SK-N-SH (cell line): ENCODE measurements around the gene INAFM2. TPM values are rescaled to one million over a fixed set of nuclear protein-coding genes. Genes with fewer than 3 reads are reported as not detected.

Experiments used
- CTCF ChIA-PET: fragments of 300-600, 350-600 bp; formaldehyde crosslinking; extraction: SDS; loops from one replicate; lab custom pipeline; 2021; lab: Yijun Ruan, JAX
- POLR2A ChIA-PET: fragments of 350-600 bp; sonication (Branson Sonifier 250); formaldehyde crosslinking; extraction: SDS; loops from one replicate; lab custom pipeline; 2020; ENCODE audit warnings: antibody characterized with exemption, inconsistent platforms; lab: Yijun Ruan, JAX
- DNase-seq: peaks from one replicate; pipeline ENCODE4 v3.0.0; 2012
- H2AFZ ChIP-seq: fragments of 200-600 bp; sonication (generic); 2 replicates; pipeline ENCODE4 v1.8.1; 2016; ENCODE audit warnings: antibody characterized with exemption, mild to moderate bottlenecking, low read depth
- H3F3A ChIP-seq: fragments of 200-600 bp; sonication (generic); replicated peaks from 2 replicates; pipeline ENCODE3; 2016; ENCODE audit warnings: antibody characterized with exemption, mild to moderate bottlenecking; ENCODE audit not compliant: insufficient read depth
- H3K27ac ChIP-seq, 2 experiments: fragments of 200-500 bp in 1 of 2; fragments of 200-600 bp in 1 of 2; sonication (Bioruptor generic) in 1 of 2; sonication (generic), shearing (Covaris generic) in 1 of 2; 2 replicates each; pipeline versions ENCODE4 v1.5.1 to v1.6.1; 2014 to 2016; ENCODE audit warnings: low read depth in 2 of 2, inconsistent platforms in 1 of 2, low read length in 1 of 2, mild to moderate bottlenecking in 1 of 2, mixed read lengths in 1 of 2
- H3K27me3 ChIP-seq: fragments of 200-600 bp; sonication (generic), shearing (Covaris generic); 2 replicates; pipeline ENCODE4 v1.6.1; 2016; ENCODE audit warnings: mixed run types; ENCODE audit not compliant: insufficient read depth
- H3K36me3 ChIP-seq, 2 experiments: fragments of 200-500 bp in 1 of 2; fragments of 200-600 bp in 1 of 2; sonication (Bioruptor generic) in 1 of 2; sonication (generic) in 1 of 2; replicated peaks in 1 of 2; 2 replicates each; pipeline versions ENCODE3 to v1.5.1; 2014 to 2016; ENCODE audit warnings: low read length in 1 of 2, mild to moderate bottlenecking in 1 of 2; ENCODE audit not compliant: insufficient read depth in 2 of 2, control insufficient read depth in 1 of 2
- H3K4me1 ChIP-seq, 2 experiments: fragments of 200-500 bp in 1 of 2; fragments of 200-600 bp in 1 of 2; sonication (Bioruptor generic) in 1 of 2; sonication (generic), shearing (Covaris generic) in 1 of 2; 2 replicates each; pipeline versions ENCODE4 v1.5.1 to v1.6.1; 2014 to 2016; ENCODE audit warnings: low read depth in 1 of 2, low read length in 1 of 2, mixed run types in 1 of 2; ENCODE audit not compliant: insufficient read depth in 2 of 2, control insufficient read depth in 1 of 2
- H3K4me2 ChIP-seq: fragments of 200-600 bp; sonication (generic), shearing (Covaris generic); 2 replicates; pipeline ENCODE4 v1.6.1; 2017; ENCODE audit warnings: mixed run types
- H3K4me3 ChIP-seq, 2 experiments: fragments of 200-500 bp in 1 of 2; fragments of 200-600 bp in 1 of 2; sonication (Bioruptor generic) in 1 of 2; sonication (generic), shearing (Covaris generic) in 1 of 2; 2 replicates each; pipeline versions ENCODE4 v1.5.1 to v1.8.1; 2014 to 2016; ENCODE audit warnings: low read depth in 2 of 2, inconsistent platforms in 1 of 2, low read length in 1 of 2, mild to moderate bottlenecking in 1 of 2, mixed read lengths in 1 of 2, moderate library complexity in 1 of 2
- H3K79me2 ChIP-seq: fragments of 200-600 bp; sonication (generic); 2 replicates; pipeline ENCODE4 v1.8.1; 2017; ENCODE audit warnings: mild to moderate bottlenecking; ENCODE audit not compliant: insufficient read depth
- H3K9ac ChIP-seq: fragments of 200-600 bp; sonication (generic); 2 replicates; pipeline ENCODE4 v1.6.1; 2017; ENCODE audit warnings: mixed run types
- H3K9me2 ChIP-seq: fragments of 200-600 bp; sonication (generic); 2 replicates; pipeline ENCODE4 v1.6.1; 2017; ENCODE audit warnings: mixed run types
- H3K9me3 ChIP-seq: fragments of 200-600 bp; sonication (generic); 2 replicates; pipeline ENCODE4 v1.6.1; 2017; ENCODE audit warnings: mixed run types, mild to moderate bottlenecking, moderate library complexity
- H4K20me1 ChIP-seq: fragments of 200-600 bp; sonication (generic); 2 replicates; pipeline ENCODE4 v1.6.1; 2017; ENCODE audit warnings: mild to moderate bottlenecking, mixed run types; ENCODE audit not compliant: insufficient read depth
- CHD2 ChIP-seq: fragments of 150-350 bp; IDR thresholded peaks from 2 replicates; pipeline ENCODE4 v1.6.1; 2018; ENCODE audit warnings: low read length; ENCODE audit not compliant: partially characterized antibody
- ELF1 ChIP-seq: IDR thresholded peaks from 2 replicates; pipeline ENCODE4 v1.4.0; 2012
- EP300 ChIP-seq, 2 experiments: IDR thresholded peaks; 2 replicates each; pipeline versions ENCODE4 v1.4.0 to v1.6.1; 2012; ENCODE audit warnings: borderline replicate concordance in 1 of 2, low read depth in 1 of 2, low read length in 1 of 2
- EZH2phosphoT487 ChIP-seq: fragments of 200-600 bp; sonication (generic); IDR thresholded peaks from 2 replicates; pipeline ENCODE4 v1.6.1; 2017; ENCODE audit warnings: low read depth, mixed run types, mild to moderate bottlenecking, antibody characterized with exemption, moderate library complexity, borderline replicate concordance
- GABPA ChIP-seq: IDR thresholded peaks from 2 replicates; pipeline ENCODE4 v1.4.0; 2012; ENCODE audit warnings: low read depth, mild to moderate bottlenecking
- GATA2 ChIP-seq: sonication (generic); formaldehyde crosslinking; IDR thresholded peaks from 2 replicates; pipeline ENCODE4 v1.5.0; 2020; ENCODE audit warnings: mild to moderate bottlenecking, missing genetic modification reagents
- MEF2A ChIP-seq: IDR thresholded peaks from 2 replicates; pipeline ENCODE4 v1.4.0; 2012; ENCODE audit warnings: low read depth, borderline replicate concordance
- RAD21 ChIP-seq: IDR thresholded peaks from 2 replicates; pipeline ENCODE4 v1.6.1; 2012; ENCODE audit warnings: mild to moderate bottlenecking, low read length
- RCOR1 ChIP-seq: fragments of 150-350 bp; IDR thresholded peaks from 2 replicates; pipeline ENCODE4 v1.6.1; 2017; ENCODE audit warnings: antibody characterized with exemption, low read length
- RFX5 ChIP-seq: IDR thresholded peaks from 2 replicates; pipeline ENCODE4 v1.6.1; 2012; ENCODE audit warnings: mild to moderate bottlenecking, improper control_type of control experiment, low read length
- RXRA ChIP-seq: IDR thresholded peaks from 2 replicates; pipeline ENCODE4 v1.4.0; 2012; ENCODE audit warnings: low read depth, mild to moderate bottlenecking, borderline replicate concordance
- TAF1 ChIP-seq: IDR thresholded peaks from 2 replicates; pipeline ENCODE4 v1.6.1; 2012; ENCODE audit warnings: low read depth, mild to moderate bottlenecking, low read length, moderate library complexity, borderline replicate concordance
- WGBS: methylation state at CpG from one replicate; pipeline ENCODE4 v1.1.6; 2017; ENCODE audit warnings: low lambda C conversion rate; 5-methylcytosine and 5-hydroxymethylcytosine counted together
- polyA plus RNA-seq, 3 experiments: library from polyadenylated mRNA; depleted of rRNA; stranded (reverse); fragments of >200 nt; gene quantifications; 2 replicates each; pipeline ENCODE4 v1.2.3, GENCODE V29; 2012
- TF ChIP-seq, protein P1 (sequence below): IDR thresholded peaks from 2 replicates; pipeline ENCODE4 v1.6.1; 2012; ENCODE audit warnings: mild to moderate bottlenecking, low read depth, low read length, moderate library complexity
- TF ChIP-seq, protein P2 (sequence below): fragments of 150-350 bp; IDR thresholded peaks from 2 replicates; pipeline ENCODE4 v1.6.1; 2016; ENCODE audit warnings: mild to moderate bottlenecking, low read depth, low read length
- TF ChIP-seq, protein P3 (sequence below): IDR thresholded peaks from 2 replicates; pipeline ENCODE4 v1.4.0; 2012; ENCODE audit warnings: low read depth, borderline replicate concordance
- TF ChIP-seq, protein P4 (sequence below): IDR thresholded peaks from 2 replicates; pipeline ENCODE4 v1.4.0; 2012; ENCODE audit warnings: low read depth
- TF ChIP-seq, protein P5 (sequence below): IDR thresholded peaks from 2 replicates; pipeline ENCODE4; 2012

The INAFM2 gene
- polyA plus RNA-seq, 1 of the 3 experiments (the other 2 are of a cell fraction) = 7.8 TPM

DNA sequence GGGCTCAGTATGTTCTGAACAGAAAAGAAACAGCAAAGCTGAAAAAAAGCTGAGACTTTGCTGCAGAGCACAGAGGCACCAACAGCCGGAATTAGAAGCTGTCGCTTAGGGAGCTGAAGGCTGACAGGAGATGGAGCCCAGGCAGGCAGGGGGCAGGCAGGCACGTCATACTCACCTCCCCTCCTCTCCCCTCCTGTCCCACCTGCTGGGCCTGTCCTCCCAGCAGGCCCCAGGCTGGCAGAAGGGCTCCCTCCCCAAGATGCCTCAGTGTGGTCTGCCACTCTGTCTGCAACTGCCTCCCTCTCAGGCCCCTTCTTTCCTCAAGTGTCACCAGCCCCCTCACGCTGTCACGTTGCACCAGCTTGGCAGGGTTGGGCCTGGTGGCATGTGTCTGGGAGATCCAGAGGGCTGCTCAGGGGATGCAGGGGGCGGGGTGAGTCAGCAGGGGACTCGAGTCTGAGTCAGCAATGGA, 37.4 kb upstream of the INAFM2 start:
- H3K36me3 ChIP-seq = no peaks in the 10 kb centered on the region
- ChIA-PET CTCF (interaction anchor here (0.6 to 66.3 kb wide), 6 partner anchors 9 to 69 kb away, joined by 3 to 2194 read pairs (median 6); partner anchors contain the start of genes CCDC9B, DISP2, INAFM2 and PHGR1), POLR2A (interaction anchor here (1.5 kb wide), 1 partner anchor 15 kb away, joined by 5 read pairs; no protein-coding TSS in a partner anchor)
- DNase-seq = no peak
- no peak overlapping the region for H2AFZ ChIP-seq
- no peak for TF ChIP-seq RCOR1
- TF ChIP-seq RAD21 = no peak
- TF ChIP-seq, protein P1, sequence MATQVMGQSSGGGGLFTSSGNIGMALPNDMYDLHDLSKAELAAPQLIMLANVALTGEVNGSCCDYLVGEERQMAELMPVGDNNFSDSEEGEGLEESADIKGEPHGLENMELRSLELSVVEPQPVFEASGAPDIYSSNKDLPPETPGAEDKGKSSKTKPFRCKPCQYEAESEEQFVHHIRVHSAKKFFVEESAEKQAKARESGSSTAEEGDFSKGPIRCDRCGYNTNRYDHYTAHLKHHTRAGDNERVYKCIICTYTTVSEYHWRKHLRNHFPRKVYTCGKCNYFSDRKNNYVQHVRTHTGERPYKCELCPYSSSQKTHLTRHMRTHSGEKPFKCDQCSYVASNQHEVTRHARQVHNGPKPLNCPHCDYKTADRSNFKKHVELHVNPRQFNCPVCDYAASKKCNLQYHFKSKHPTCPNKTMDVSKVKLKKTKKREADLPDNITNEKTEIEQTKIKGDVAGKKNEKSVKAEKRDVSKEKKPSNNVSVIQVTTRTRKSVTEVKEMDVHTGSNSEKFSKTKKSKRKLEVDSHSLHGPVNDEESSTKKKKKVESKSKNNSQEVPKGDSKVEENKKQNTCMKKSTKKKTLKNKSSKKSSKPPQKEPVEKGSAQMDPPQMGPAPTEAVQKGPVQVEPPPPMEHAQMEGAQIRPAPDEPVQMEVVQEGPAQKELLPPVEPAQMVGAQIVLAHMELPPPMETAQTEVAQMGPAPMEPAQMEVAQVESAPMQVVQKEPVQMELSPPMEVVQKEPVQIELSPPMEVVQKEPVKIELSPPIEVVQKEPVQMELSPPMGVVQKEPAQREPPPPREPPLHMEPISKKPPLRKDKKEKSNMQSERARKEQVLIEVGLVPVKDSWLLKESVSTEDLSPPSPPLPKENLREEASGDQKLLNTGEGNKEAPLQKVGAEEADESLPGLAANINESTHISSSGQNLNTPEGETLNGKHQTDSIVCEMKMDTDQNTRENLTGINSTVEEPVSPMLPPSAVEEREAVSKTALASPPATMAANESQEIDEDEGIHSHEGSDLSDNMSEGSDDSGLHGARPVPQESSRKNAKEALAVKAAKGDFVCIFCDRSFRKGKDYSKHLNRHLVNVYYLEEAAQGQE = no peak
- no peak for TF ChIP-seq ELF1
- no peak for TF ChIP-seq GABPA
- TF ChIP-seq EZH2phosphoT487 = no peak
- TF ChIP-seq, protein P2, sequence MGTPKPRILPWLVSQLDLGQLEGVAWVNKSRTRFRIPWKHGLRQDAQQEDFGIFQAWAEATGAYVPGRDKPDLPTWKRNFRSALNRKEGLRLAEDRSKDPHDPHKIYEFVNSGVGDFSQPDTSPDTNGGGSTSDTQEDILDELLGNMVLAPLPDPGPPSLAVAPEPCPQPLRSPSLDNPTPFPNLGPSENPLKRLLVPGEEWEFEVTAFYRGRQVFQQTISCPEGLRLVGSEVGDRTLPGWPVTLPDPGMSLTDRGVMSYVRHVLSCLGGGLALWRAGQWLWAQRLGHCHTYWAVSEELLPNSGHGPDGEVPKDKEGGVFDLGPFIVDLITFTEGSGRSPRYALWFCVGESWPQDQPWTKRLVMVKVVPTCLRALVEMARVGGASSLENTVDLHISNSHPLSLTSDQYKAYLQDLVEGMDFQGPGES = no peak
- TF ChIP-seq, protein P3, sequence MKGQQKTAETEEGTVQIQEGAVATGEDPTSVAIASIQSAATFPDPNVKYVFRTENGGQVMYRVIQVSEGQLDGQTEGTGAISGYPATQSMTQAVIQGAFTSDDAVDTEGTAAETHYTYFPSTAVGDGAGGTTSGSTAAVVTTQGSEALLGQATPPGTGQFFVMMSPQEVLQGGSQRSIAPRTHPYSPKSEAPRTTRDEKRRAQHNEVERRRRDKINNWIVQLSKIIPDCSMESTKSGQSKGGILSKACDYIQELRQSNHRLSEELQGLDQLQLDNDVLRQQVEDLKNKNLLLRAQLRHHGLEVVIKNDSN = no peak
- TF ChIP-seq, protein P4, sequence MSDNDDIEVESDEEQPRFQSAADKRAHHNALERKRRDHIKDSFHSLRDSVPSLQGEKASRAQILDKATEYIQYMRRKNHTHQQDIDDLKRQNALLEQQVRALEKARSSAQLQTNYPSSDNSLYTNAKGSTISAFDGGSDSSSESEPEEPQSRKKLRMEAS = no peak
- no peak for TF ChIP-seq GATA2 (CRISPR knock-in tag)
- TF ChIP-seq RXRA = no peak
- TF ChIP-seq, protein P5, sequence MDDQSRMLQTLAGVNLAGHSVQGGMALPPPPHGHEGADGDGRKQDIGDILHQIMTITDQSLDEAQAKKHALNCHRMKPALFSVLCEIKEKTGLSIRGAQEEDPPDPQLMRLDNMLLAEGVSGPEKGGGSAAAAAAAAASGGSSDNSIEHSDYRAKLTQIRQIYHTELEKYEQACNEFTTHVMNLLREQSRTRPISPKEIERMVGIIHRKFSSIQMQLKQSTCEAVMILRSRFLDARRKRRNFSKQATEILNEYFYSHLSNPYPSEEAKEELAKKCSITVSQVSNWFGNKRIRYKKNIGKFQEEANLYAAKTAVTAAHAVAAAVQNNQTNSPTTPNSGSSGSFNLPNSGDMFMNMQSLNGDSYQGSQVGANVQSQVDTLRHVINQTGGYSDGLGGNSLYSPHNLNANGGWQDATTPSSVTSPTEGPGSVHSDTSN = no peak
- no peak for TF ChIP-seq CHD2
- no peak for TF ChIP-seq TAF1
- TF ChIP-seq RFX5 = no peak
- TF ChIP-seq MEF2A = no peak
- no peak for TF ChIP-seq EP300 (IDR thresholded peaks at IDR 0.05; ENCODE audit: borderline replicate concordance in 1 of 2, low read depth in 1 of 2, low read length in 1 of 2)
- no peak overlapping the region for H3K27ac ChIP-seq
- no peaks in the 10 kb centered on the region for H3K9me3 ChIP-seq
- peaks cover 7% of the 10 kb centered on the region for H3F3A ChIP-seq
- no peaks in the 10 kb centered on the region for H4K20me1 ChIP-seq
- no peak overlapping the region for H3K4me3 ChIP-seq
- 0 out of 2 replicates have a peak overlapping the region, but pooled peaks have one; percentile 23 for H3K4me2 ChIP-seq
- 72% methylated on average over 5 of the region's 7 CpGs for WGBS
- peaks cover 18% of the 10 kb centered on the region for H3K27me3 ChIP-seq
- peaks cover 6 to 31% of the 10 kb centered on the region in 2 experiments; a peak in 3 of 4 replicates for H3K4me1 ChIP-seq
- H3K79me2 ChIP-seq = no peaks in the 10 kb centered on the region
- H3K9me2 ChIP-seq = no peaks in the 10 kb centered on the region
- H3K9ac ChIP-seq = no peak overlapping the region
